Measurements from ENCODE around the gene GRK1.
"Not testable (repeated sequence)": the region's sequence is repeated elsewhere in the genome, so short reads cannot be mapped to it uniquely, and the experiment has no call there.

GRK1 gene

GRCh38 chr13:113749967-113750366 lies 82.9 kb downstream of the GRK1 start:
- CTCF ChIA-PET, result no interaction called here
- TF ChIP-seq PRDM6 (tag by site-specific recombination; IDR thresholded peaks at IDR 0.05), result no peak
- TF ChIP-seq ZNF610 (tag by site-specific recombination; IDR thresholded peaks at IDR 0.05; ENCODE audit: borderline replicate concordance), result no peak
- no peak for TF ChIP-seq ZSCAN23 (tag by site-specific recombination; IDR thresholded peaks at IDR 0.05)
- no peak for TF ChIP-seq ZNF146 (tag by site-specific recombination; IDR thresholded peaks at IDR 0.05)
- TF ChIP-seq ZNF48 (tag by site-specific recombination; IDR thresholded peaks at IDR 0.05), result no peak
- TF ChIP-seq SALL2 (tag by site-specific recombination; IDR thresholded peaks at IDR 0.05; ENCODE audit: borderline replicate concordance), result no peak
- TF ChIP-seq ZNF223 (tag by site-specific recombination; IDR thresholded peaks at IDR 0.05), result no peak
- TF ChIP-seq ZSCAN5A (tag by site-specific recombination; IDR thresholded peaks at IDR 0.05), result no peak
- TF ChIP-seq ZNF140 (tag by site-specific recombination; IDR thresholded peaks at IDR 0.05), result no peak

GRCh38 chr13:113750554-113751399 lies 83.8 kb downstream of the GRK1 start:
- H3K27ac ChIP-seq (ENCODE audit: extremely low read depth, low read depth, low read length), result no peak overlapping the region
- H3K4me1 ChIP-seq (ENCODE audit: control insufficient read depth, insufficient read depth, low read length), result no peaks in the 10 kb centered on the region
- H3K36me3 ChIP-seq (ENCODE audit: control insufficient read depth in 2 of 2, insufficient read depth in 1 of 2, low read length in 2 of 2), result no peaks in the 10 kb centered on the region
- TF ChIP-seq ZNF670 (tag by site-specific recombination; IDR thresholded peaks at IDR 0.05; ENCODE audit: low read depth), result no peak
- TF ChIP-seq ZNF48 (tag by site-specific recombination; IDR thresholded peaks at IDR 0.05), result 0 out of 2 replicates have a peak, but pooled peaks have one; percentile 35
- TF ChIP-seq ZNF561 (tag by site-specific recombination; IDR thresholded peaks at IDR 0.05; ENCODE audit: borderline replicate concordance), result no peak
- TF ChIP-seq HOXC10 (CRISPR knock-in tag; IDR thresholded peaks at IDR 0.05), result no peak
- TF ChIP-seq TCF7L2 (IDR thresholded peaks at IDR 0.05; ENCODE audit: borderline replicate concordance, low read depth, low read length), result no peak
- TF ChIP-seq ZSCAN4 (tag by site-specific recombination; IDR thresholded peaks at IDR 0.05), result peak; percentile 86
- TF ChIP-seq ZFP37 (tag by site-specific recombination; IDR thresholded peaks at IDR 0.05), result no peak
- TF ChIP-seq ZNF366 (tag by site-specific recombination; conservative IDR thresholded peaks at IDR 0.05), result no peak
- no peaks in the 10 kb centered on the region for H3K9me3 ChIP-seq (ENCODE audit: control insufficient read depth, insufficient read depth, low read depth, low read length)
- ChIA-PET CTCF (interaction anchor here (0.6 kb wide), 1 partner anchor 51 kb away, joined by 3 read pairs; no protein-coding TSS in a partner anchor), POLR2A (no interaction called here)
- no peak overlapping the region for H3K4me3 ChIP-seq (ENCODE audit: low read depth, low read length)

More at GRCh38 chr13:113749967-113750366, 82.9 kb downstream of the GRK1 start:
- Histone ChIP-seq H3K27ac (ENCODE audit: extremely low read depth, low read depth, low read length) (no peak overlapping the region), H3K4me3 (ENCODE audit: low read depth, low read length) (no peak overlapping the region), H3K4me1 (ENCODE audit: control insufficient read depth, insufficient read depth, low read length) (no peaks in the 10 kb centered on the region), H3K36me3 (ENCODE audit: control insufficient read depth in 2 of 2, insufficient read depth in 1 of 2, low read length in 2 of 2) (no peaks in the 10 kb centered on the region), H3K9me3 (ENCODE audit: control insufficient read depth, insufficient read depth, low read depth, low read length) (no peaks in the 10 kb centered on the region)
- POLR2A ChIA-PET, result no interaction called here

- H3K9me3 ChIP-seq (ENCODE audit: control insufficient read depth, insufficient read depth, low read depth, low read length), result no peaks in the 10 kb centered on the region
- no peaks in the 10 kb centered on the region for H3K36me3 ChIP-seq (ENCODE audit: control insufficient read depth in 2 of 2, insufficient read depth in 1 of 2, low read length in 2 of 2)
- TF ChIP-seq ZNF426 (tag by site-specific recombination; IDR thresholded peaks at IDR 0.05) (no peak), ZNF174 (tag by site-specific recombination; IDR thresholded peaks at IDR 0.05) (no peak), MZF1 (tag by site-specific recombination; IDR thresholded peaks at IDR 0.05; ENCODE audit: borderline replicate concordance) (no peak), FEZF1 (tag by site-specific recombination; IDR thresholded peaks at IDR 0.05) (no peak)
- no peaks in the 10 kb centered on the region for H3K4me1 ChIP-seq (ENCODE audit: control insufficient read depth, insufficient read depth, low read length)
- ChIA-PET CTCF (interaction anchor here (0.6 kb wide), 1 partner anchor 51 kb away, joined by 3 read pairs; no protein-coding TSS in a partner anchor), POLR2A (no interaction called here)
- H3K4me3 ChIP-seq (ENCODE audit: low read depth, low read length), result no peak overlapping the region
- no peak overlapping the region for H3K27ac ChIP-seq (ENCODE audit: extremely low read depth, low read depth, low read length)
Observed at GRCh38 chr13:113751491-113751890, 84.5 kb downstream of the GRK1 start.

GRCh38 chr13:113752211-113752986 lies 85.4 kb downstream of the GRK1 start:
- H3K27ac ChIP-seq (ENCODE audit: extremely low read depth, low read depth, low read length); H3K4me3 ChIP-seq (ENCODE audit: low read depth, low read length); CTCF ChIA-PET; POLR2A ChIA-PET; H3K36me3 ChIP-seq (ENCODE audit: control insufficient read depth in 2 of 2, insufficient read depth in 1 of 2, low read length in 2 of 2); H3K4me1 ChIP-seq (ENCODE audit: control insufficient read depth, insufficient read depth, low read length); H3K9me3 ChIP-seq (ENCODE audit: control insufficient read depth, insufficient read depth, low read depth, low read length): not testable (repeated sequence)

All from HEK293 (cell line).